GM12892 (cell line): ENCODE measurements around the gene MYLK2.

Experiments used
- DNase-seq: peaks from one replicate; pipeline ENCODE4 v3.0.0; 2011; ENCODE audit not compliant: insufficient read length
- FAIRE-seq: peaks from 2 replicates; lab custom pipeline; 2011; peaks lifted over from hg19 to GRCh38; lab: Jason Lieb, UNC
- POLR2A ChIP-seq: IDR thresholded peaks from 2 replicates; pipeline ENCODE4 v1.6.1; 2011; ENCODE audit warnings: low read depth, low read length, control low read depth
- POLR2AphosphoS5 ChIP-seq: IDR thresholded peaks from 2 replicates; pipeline ENCODE4 v1.6.1; 2011; ENCODE audit warnings: low read depth, low read length, control low read depth
- TAF1 ChIP-seq: IDR thresholded peaks from 2 replicates; pipeline ENCODE4 v1.6.1; 2011; ENCODE audit warnings: low read depth, mild to moderate bottlenecking, control low read depth, low read length, borderline replicate concordance

MYLK2 gene

GRCh38 chr20:31830406-31830981, 11.3 kb downstream of the MYLK2 start:
- FAIRE-seq (no peak), DNase-seq (no peak)
- TF ChIP-seq POLR2AphosphoS5 (no peak), POLR2A (no peak), TAF1 (no peak)

DNA sequence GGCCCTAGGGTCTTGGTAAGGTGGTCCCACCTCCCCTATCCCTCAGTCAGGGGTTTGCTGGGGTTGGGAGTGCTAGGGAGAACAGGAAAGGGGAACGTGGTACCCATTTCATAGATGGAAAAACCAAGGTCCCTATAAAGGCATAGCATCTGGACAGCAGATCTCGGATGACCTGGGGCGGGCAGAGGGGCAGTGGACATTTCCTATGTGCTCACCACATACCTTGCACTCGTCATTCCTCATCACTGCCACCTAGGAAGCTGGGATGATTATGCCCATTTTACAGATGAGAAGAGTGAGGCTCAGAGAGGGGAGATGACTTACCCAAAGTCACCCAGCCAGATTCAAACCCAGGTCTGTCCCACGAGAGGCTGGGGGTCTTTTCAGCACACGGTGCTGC, 12.1 kb downstream of the MYLK2 start:
- DNase-seq, result no peak
- no peak for FAIRE-seq
- no peak for TF ChIP-seq POLR2AphosphoS5
- TF ChIP-seq POLR2A, result no peak
- no peak for TF ChIP-seq TAF1

DNA sequence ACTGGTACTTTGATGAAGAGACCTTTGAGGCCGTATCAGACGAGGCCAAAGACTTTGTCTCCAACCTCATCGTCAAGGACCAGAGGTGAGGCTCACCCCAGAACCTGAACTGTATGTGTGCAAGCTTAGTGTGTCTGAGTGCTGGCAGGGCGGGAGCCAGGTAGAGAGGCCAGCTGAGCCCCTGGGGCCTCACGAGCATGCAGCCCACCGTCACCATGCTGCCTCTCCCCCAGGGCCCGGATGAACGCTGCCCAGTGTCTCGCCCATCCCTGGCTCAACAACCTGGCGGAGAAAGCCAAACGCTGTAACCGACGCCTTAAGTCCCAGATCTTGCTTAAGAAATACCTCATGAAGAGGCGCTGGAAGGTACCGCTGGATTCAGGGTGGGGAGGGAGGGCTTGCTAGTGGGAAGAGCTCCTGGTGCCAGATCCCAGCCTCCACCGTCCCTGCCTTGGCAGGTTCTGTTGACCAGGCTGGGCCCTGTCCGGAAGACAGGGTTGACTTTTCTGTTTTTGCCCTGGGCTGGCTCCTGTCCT, 12.7 kb downstream of the MYLK2 start:
- FAIRE-seq (no peak), DNase-seq (no peak)
- TF ChIP-seq POLR2AphosphoS5 (no peak), TAF1 (no peak), POLR2A (no peak)

GRCh38 chr20:31833130-31833930, 14.2 kb downstream of the MYLK2 start:
- FAIRE-seq, result peak; percentile 74
- TF ChIP-seq TAF1 (no peak), POLR2A (no peak), POLR2AphosphoS5 (no peak)
- peak; percentile 75 for DNase-seq

- no peak for TF ChIP-seq POLR2AphosphoS5
- TF ChIP-seq POLR2A, result no peak
- no peak for FAIRE-seq
These were observed 14.9 kb downstream of the MYLK2 start for GRCh38 chr20:31833931-31834521.

DNA sequence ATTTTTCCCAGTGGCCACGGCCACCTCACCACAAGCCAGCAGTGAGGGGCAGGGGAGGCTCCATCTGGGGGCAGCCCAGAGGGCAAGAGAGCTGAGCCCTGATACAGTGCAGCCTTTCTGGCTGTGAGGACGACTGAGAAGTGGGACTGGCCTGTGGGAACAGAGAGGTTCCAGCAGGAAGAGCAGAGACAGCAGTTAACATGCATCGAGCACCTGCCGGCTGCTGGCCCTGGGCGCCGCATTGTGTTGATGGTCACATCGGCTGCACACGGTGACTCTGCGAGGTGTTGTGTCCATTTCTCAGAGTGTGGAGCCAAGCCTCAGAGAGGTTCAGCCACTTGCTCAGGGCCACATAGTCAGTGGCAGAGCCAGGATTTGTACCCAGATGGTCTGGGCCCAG, 16.4 kb downstream of the MYLK2 start:
- DNase-seq, result no peak
- TF ChIP-seq POLR2A, result no peak
- TF ChIP-seq POLR2AphosphoS5, result no peak
- TF ChIP-seq TAF1, result no peak
- FAIRE-seq, result no peak

More at GRCh38 chr20:31833931-31834521, 14.9 kb downstream of the MYLK2 start:
- DNase-seq, result no peak

DNA sequence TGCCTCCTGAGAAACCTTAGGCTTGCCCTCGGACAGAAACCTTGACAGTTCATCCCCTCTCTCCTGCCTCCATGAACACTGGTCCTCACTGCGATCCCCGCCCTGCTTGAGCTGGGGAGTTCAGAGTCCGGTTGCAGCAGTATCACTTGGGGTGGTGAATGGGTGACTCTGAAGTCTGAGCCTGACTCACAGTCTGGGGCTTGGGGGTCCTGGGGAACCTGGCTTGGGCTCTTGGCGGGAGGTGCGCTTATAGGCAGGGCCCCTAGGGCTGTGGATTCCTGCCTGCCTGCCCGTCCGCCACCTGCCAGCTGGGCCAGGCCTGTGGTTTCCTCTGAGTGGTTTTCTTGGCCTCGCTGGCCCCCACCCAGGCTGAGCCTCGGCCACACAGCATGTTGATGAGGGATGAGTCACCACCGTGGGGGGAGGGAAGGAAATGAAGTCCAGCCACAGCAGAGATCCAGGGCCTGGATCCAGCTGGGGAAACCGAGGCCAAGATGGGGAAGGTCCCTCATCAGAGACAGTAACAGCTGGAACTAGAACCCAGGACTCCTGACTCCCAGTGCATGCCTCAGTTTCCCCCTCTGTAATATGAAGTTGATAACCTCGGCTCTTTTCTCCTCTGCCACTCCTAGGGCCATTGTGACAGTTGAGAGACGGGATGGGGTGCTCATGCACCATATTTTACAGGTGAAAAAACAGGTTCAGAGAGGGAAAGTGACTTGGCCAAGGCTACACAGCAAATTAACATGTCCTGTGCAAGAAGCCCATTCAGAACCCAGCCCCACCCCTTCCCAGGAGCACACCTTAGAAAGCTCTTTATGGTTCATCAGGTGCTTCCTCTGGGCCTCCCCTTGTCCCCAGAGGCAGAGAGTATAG, 17.1 kb downstream of the MYLK2 start:
- no peak for TF ChIP-seq POLR2A
- no peak for TF ChIP-seq POLR2AphosphoS5
- TF ChIP-seq TAF1, result no peak
- DNase-seq (peak; percentile 54), FAIRE-seq (peak; percentile 44)

GRCh38 chr20:31836853-31837608, 17.9 kb downstream of the MYLK2 start:
- TF ChIP-seq POLR2A (no peak), TAF1 (no peak), POLR2AphosphoS5 (no peak)
- FAIRE-seq, result no peak
- DNase-seq, result no peak

- FAIRE-seq (no peak), DNase-seq (no peak)
These were observed 18.8 kb downstream of the MYLK2 start for GRCh38 chr20:31837896-31838397.

More at GRCh38 chr20:31837896-31838397, 18.8 kb downstream of the MYLK2 start:
- TF ChIP-seq POLR2AphosphoS5 (no peak), POLR2A (no peak), TAF1 (no peak)
